IMR-90 (cell line): Measurements from ENCODE around the gene SPACA7. TPM values are rescaled to one million over a fixed set of nuclear protein-coding genes. Genes with fewer than 3 reads are reported as not detected.
A peak's percentile ranks its signal among the peaks of the same experiment; 100 is the strongest.

Experiments
- ATAC-seq: fragments of 200-7000 bp; cut with Tn5 transposase; 2 replicates; pipeline ENCODE4 v1.9.1; 2020; ENCODE audit warnings: low read depth, mild to moderate bottlenecking, moderate library complexity
- BruUV-seq: library from RNA; stranded (reverse); fragments of 400-500 nt; replicated peaks from 2 replicates; lab custom pipeline; 2021; lab: Mats Ljungman, UMichigan
- CTCF ChIA-PET: fragments of 300-600 bp; formaldehyde crosslinking; extraction: SDS; loops from one replicate; lab custom pipeline; 2021; ENCODE audit warnings: antibody characterized with exemption; lab: Yijun Ruan, JAX
- POLR2A ChIA-PET: fragments of 300-600 bp; sonication (Branson Sonifier 250); formaldehyde crosslinking; loops from one replicate; lab custom pipeline; 2022; ENCODE audit warnings: antibody characterized with exemption; ENCODE audit not compliant: unreplicated experiment; lab: Charles Lee
- DNase-seq: peaks from one replicate; pipeline ENCODE4 v3.0.0; 2013
- H2AFZ ChIP-seq: replicated peaks from 2 replicates; pipeline ENCODE3; 2013; ENCODE audit warnings: low read length, mild to moderate bottlenecking; ENCODE audit not compliant: poor library complexity
- H2AK5ac ChIP-seq: 2 replicates; pipeline ENCODE4 v1.6.1; 2013; ENCODE audit warnings: low read depth, low read length, inconsistent platforms
- H2AK9ac ChIP-seq: replicated peaks from 2 replicates; pipeline ENCODE3; 2013; ENCODE audit warnings: mild to moderate bottlenecking, low read depth, low read length, moderate library complexity; ENCODE audit not compliant: poor library complexity
- H2BK120ac ChIP-seq: 2 replicates; pipeline ENCODE4 v1.6.1; 2013; ENCODE audit warnings: low read depth, low read length, inconsistent platforms
- H2BK15ac ChIP-seq: 3 replicates; pipeline ENCODE4 v1.6.1; 2013; ENCODE audit warnings: low read depth, low read length, inconsistent platforms
- H2BK20ac ChIP-seq: 2 replicates; pipeline ENCODE4 v1.6.1; 2013; ENCODE audit warnings: low read depth, mild to moderate bottlenecking, inconsistent platforms, low read length, moderate library complexity
- H2BK5ac ChIP-seq: 2 replicates; pipeline ENCODE4 v1.6.1; 2013; ENCODE audit warnings: mild to moderate bottlenecking, low read depth, low read length, inconsistent platforms; ENCODE audit not compliant: poor library complexity, severe bottlenecking
- H3K14ac ChIP-seq: replicated peaks from 2 replicates; pipeline ENCODE4 v1.6.1; 2013; ENCODE audit warnings: low read depth, low read length, inconsistent platforms
- H3K18ac ChIP-seq: 2 replicates; pipeline ENCODE4 v1.6.1; 2013; ENCODE audit warnings: low read depth, low read length, control low read depth
- H3K23ac ChIP-seq: 2 replicates; pipeline ENCODE4 v1.6.1; 2013; ENCODE audit warnings: low read depth, low read length, inconsistent platforms
- H3K27ac ChIP-seq: 2 replicates; pipeline ENCODE4 v1.5.1; 2013; ENCODE audit warnings: mild to moderate bottlenecking, control low read depth, low read length; ENCODE audit not compliant: insufficient read depth
- H3K27me3 ChIP-seq: 2 replicates; pipeline ENCODE4 v1.6.1; 2013; ENCODE audit warnings: low read length; ENCODE audit not compliant: control insufficient read depth, insufficient read depth
- H3K36me3 ChIP-seq: 2 replicates; pipeline ENCODE4 v1.6.1; 2013; ENCODE audit warnings: low read length, mixed read lengths; ENCODE audit not compliant: control insufficient read depth, insufficient read depth
- H3K4ac ChIP-seq: 2 replicates; pipeline ENCODE4 v1.6.1; 2013; ENCODE audit warnings: low read depth, low read length, inconsistent platforms
- H3K4me1 ChIP-seq: 2 replicates; pipeline ENCODE4 v1.6.1; 2013; ENCODE audit warnings: low read length, mixed read lengths; ENCODE audit not compliant: control insufficient read depth, insufficient read depth
- H3K4me2 ChIP-seq: 2 replicates; pipeline ENCODE4 v1.6.1; 2013; ENCODE audit warnings: low read depth, mild to moderate bottlenecking, control low read depth, low read length, moderate library complexity
- H3K4me3 ChIP-seq: 2 replicates; pipeline ENCODE4 v1.5.1; 2013; ENCODE audit warnings: low read depth, mild to moderate bottlenecking, control low read depth, low read length, moderate library complexity; ENCODE audit not compliant: insufficient read depth
- H3K56ac ChIP-seq: 2 replicates; pipeline ENCODE4 v1.6.1; 2013; ENCODE audit warnings: low read length, inconsistent platforms; ENCODE audit not compliant: insufficient read depth; ENCODE audit errors: extremely low read depth
- H3K79me1 ChIP-seq, 2 experiments: 2 replicates each; pipeline ENCODE4 v1.6.1; 2013; ENCODE audit warnings: low read length in 2 of 2, inconsistent platforms in 1 of 2, low read depth in 1 of 2
- H3K9ac ChIP-seq: 2 replicates; pipeline ENCODE4 v1.6.1; 2013; ENCODE audit warnings: low read depth, low read length, control low read depth
- H3K9me1 ChIP-seq: 2 replicates; pipeline ENCODE4 v1.6.1; 2013; ENCODE audit warnings: low read length, inconsistent platforms; ENCODE audit not compliant: insufficient read depth
- H3K9me3 ChIP-seq: 2 replicates; pipeline ENCODE4 v1.6.1; 2013; ENCODE audit warnings: low read length; ENCODE audit not compliant: control insufficient read depth, insufficient read depth
- H4K20me1 ChIP-seq: 2 replicates; pipeline ENCODE4 v1.6.1; 2013; ENCODE audit warnings: low read length, inconsistent platforms; ENCODE audit not compliant: insufficient read depth
- H4K5ac ChIP-seq: 2 replicates; pipeline ENCODE4 v1.6.1; 2013; ENCODE audit warnings: mild to moderate bottlenecking, low read depth, low read length, control low read depth
- H4K8ac ChIP-seq, 2 experiments: 2 replicates each; pipeline ENCODE4 v1.6.1; 2013; ENCODE audit warnings: low read depth in 2 of 2, low read length in 2 of 2, control low read depth in 1 of 2, inconsistent platforms in 1 of 2
- H4K91ac ChIP-seq: 2 replicates; pipeline ENCODE4 v1.6.1; 2013; ENCODE audit warnings: low read depth, low read length, inconsistent platforms; ENCODE audit not compliant: insufficient read depth
- CEBPB ChIP-seq: IDR thresholded peaks from 2 replicates; pipeline ENCODE4 v1.6.1; 2012; ENCODE audit warnings: low read depth, low read length, improper control_type of control experiment
- FOS ChIP-seq: fragments of 150-350 bp; IDR thresholded peaks from 2 replicates; pipeline ENCODE4 v1.6.1; 2016; ENCODE audit warnings: low read depth, low read length
- MAFK ChIP-seq: IDR thresholded peaks from 2 replicates; pipeline ENCODE4 v1.6.1; 2012; ENCODE audit warnings: low read depth, low read length, improper control_type of control experiment
- NFE2L2 ChIP-seq: fragments of 150-350 bp; IDR thresholded peaks from 2 replicates; pipeline ENCODE4 v1.6.1; 2016; ENCODE audit warnings: low read depth, mild to moderate bottlenecking, low read length
- RAD21 ChIP-seq: IDR thresholded peaks from 2 replicates; pipeline ENCODE4 v1.6.1; 2012; ENCODE audit warnings: low read length, improper control_type of control experiment
- RCOR1 ChIP-seq: IDR thresholded peaks from 2 replicates; pipeline ENCODE4 v1.6.1; 2012; ENCODE audit warnings: mild to moderate bottlenecking, low read length, improper control_type of control experiment; ENCODE audit not compliant: insufficient replicate concordance
- SMC3 ChIP-seq: fragments of 150-350 bp; IDR thresholded peaks from 2 replicates; pipeline ENCODE4 v1.6.1; 2016; ENCODE audit warnings: low read depth, mild to moderate bottlenecking, antibody characterized with exemption, low read length, moderate library complexity
- WGBS, 2 experiments: methylation state at CpG; one replicate each; pipeline versions ENCODE4 v1.1.5 to v1.1.7; 2013; ENCODE audit warnings: missing lambda C conversion rate in 2 of 2; ENCODE audit not compliant: insufficient read length in 1 of 2; ENCODE audit errors: extremely low coverage in 2 of 2; 5-methylcytosine and 5-hydroxymethylcytosine counted together
- dilution Hi-C: fragments of 300-500 bp; cut with HindIII; formaldehyde crosslinking; loops from one replicate; pipeline ENCODE4 v1.14.3; 2018; ENCODE audit warnings: low sequenced_read_pairs; ENCODE audit not compliant: unreplicated experiment
- in situ Hi-C: fragments of 300-500 bp; cut with MboI; formaldehyde crosslinking; loops from 3 replicates; pipeline ENCODE4 v1.14.3; 2019; ENCODE audit warnings: low sequenced_read_pairs, inconsistent platforms, mixed read lengths
- intact Hi-C: fragments of 100-400 bp; cut with micrococcal nuclease; formaldehyde crosslinking; loops from 2 replicates; pipeline ENCODE4 v1.10.0; 2022
- polyA plus RNA-seq, 3 experiments: library from polyadenylated mRNA; depleted of rRNA; stranded (reverse); fragments of >200 nt; gene quantifications; 2 replicates each; pipeline ENCODE4 v1.2.3, GENCODE V29; 2012; ENCODE audit warnings: low replicate concordance in 1 of 3
- total RNA-seq: library from RNA; depleted of rRNA; stranded (reverse); fragments of >200 nt; gene quantifications from 2 replicates; pipeline ENCODE4 v1.2.3, GENCODE V29; 2012

The SPACA7 gene
- total and polyA plus RNA-seq, 2 of the 4 experiments (the other 2 are of a cell fraction): not detected

DNA sequence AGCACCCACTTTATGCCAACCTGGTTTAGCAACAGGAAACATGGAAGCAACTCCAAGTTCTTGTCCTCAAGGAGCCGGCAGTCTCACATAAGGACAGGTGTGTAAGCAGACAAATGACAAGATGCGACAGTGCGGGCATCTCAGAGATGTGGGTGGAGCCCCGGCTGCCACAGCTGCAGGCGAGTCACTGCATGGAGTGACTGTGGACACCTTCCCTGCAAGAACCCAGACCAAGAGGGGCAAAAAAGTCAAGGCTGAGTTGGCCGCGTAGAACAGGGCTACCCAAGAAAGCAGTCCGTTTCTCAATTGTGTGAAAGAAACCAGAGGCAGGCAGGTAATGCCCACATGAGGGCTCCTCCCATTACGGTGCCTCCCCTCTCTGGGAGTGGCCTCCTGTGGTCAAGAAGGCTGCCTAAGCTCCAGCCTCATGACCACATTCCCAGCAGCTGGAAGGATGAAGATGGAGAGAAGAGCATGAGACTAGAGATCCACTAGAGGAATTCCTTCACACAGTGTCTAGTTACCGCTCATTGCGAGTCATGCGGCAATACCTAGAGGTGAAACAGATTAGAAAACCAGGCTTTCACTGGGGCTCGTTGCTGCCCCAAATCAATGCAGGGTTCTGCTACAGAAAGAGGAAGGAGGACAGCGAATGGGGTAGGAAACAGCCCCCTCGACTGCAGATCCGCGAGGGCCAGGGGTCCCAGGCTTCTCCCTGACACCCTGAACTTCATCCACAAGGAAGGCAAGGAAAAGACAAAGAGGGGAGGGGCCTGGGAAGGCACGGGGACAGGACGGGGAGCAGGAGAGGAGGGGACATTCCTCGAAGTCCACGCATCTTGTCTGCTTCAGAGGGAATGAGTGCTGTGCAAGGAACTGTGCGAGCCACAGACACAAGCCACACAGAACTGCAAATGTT lies 80.2 kb downstream of the SPACA7 start:
- intact Hi-C loops (no loop called here), dilution Hi-C loops (no loop called here), in situ Hi-C loops (no loop called here)
- Histone ChIP-seq H3K9me1 (no peaks in the 10 kb centered on the region), H3K23ac (no peak overlapping the region), H3K14ac (no peak overlapping the region), H2BK20ac (no peak overlapping the region), H3K4me3 (no peak overlapping the region), H3K27me3 (no peaks in the 10 kb centered on the region; the same call in 1 of the 2 replicates), H3K18ac (no peak overlapping the region), H3K4ac (no peak overlapping the region), H2BK5ac (no peak overlapping the region), H4K20me1 (no peaks in the 10 kb centered on the region), H3K4me2 (no peak overlapping the region), H3K4me1 (no peaks in the 10 kb centered on the region), H3K9me3 (no peaks in the 10 kb centered on the region; the same call in 1 of the 2 replicates), H4K5ac (no peak overlapping the region), H3K27ac (no peak overlapping the region), H2BK15ac (no peak overlapping the region), H3K79me1 (no peaks in the 10 kb centered on the region), H2AFZ (peak overlapping the region; percentile 43), H3K56ac (no peak overlapping the region), H4K8ac (no peak overlapping the region), H4K91ac (no peak overlapping the region), H3K36me3 (no peaks in the 10 kb centered on the region), H2AK5ac (no peak overlapping the region), H2BK120ac (no peak overlapping the region), H2AK9ac (no peak overlapping the region), H3K9ac (no peak overlapping the region)
- no peak for DNase-seq
- TF ChIP-seq FOS (no peak), SMC3 (no peak), CEBPB (no peak), RAD21 (no peak), MAFK (no peak), NFE2L2 (no peak), RCOR1 (no peak)
- 67% methylated on average over 2 of the region's 22 CpGs; no CpG with 5 or more reads in 1 of the 2 experiments for WGBS, 2 experiments
- ATAC-seq: no peak
- ChIA-PET CTCF (no interaction called here), POLR2A (no interaction called here)
- no TSS peak for BruUV-seq
